Large intestine (tissue), 3 donors: ENCODE data around the gene FN3K. TPM values are rescaled to one million over a fixed set of nuclear protein-coding genes. Genes with fewer than 3 reads are reported as not detected.
A peak's percentile ranks its signal among the peaks of the same experiment; 100 is the strongest.
"Not testable (repeated sequence)": the region's sequence is repeated elsewhere in the genome, so short reads cannot be mapped to it uniquely, and the experiment has no call there.

Experiments used
- DNase-seq, 2 donors: peaks; one replicate each; pipeline versions ENCODE4 v3.0.0 to v3.0.0-alpha.2; 2013
- H3K27ac ChIP-seq: one replicate; pipeline ENCODE4 v1.5.1; 2013; ENCODE audit warnings: low read length
- H3K27me3 ChIP-seq: 2 replicates; pipeline ENCODE4 v1.6.1; 2013; ENCODE audit warnings: low read length; ENCODE audit not compliant: control insufficient read depth, insufficient read depth
- H3K36me3 ChIP-seq: 2 replicates; pipeline ENCODE4 v1.6.1; 2013; ENCODE audit warnings: low read length; ENCODE audit not compliant: control insufficient read depth, insufficient read depth
- H3K4me1 ChIP-seq: one replicate; pipeline ENCODE4 v1.6.1; 2013; ENCODE audit warnings: low read length; ENCODE audit not compliant: control insufficient read depth, insufficient read depth
- H3K4me3 ChIP-seq: one replicate; pipeline ENCODE4 v1.5.1; 2013; ENCODE audit warnings: low read length
- H3K9me3 ChIP-seq: one replicate; pipeline ENCODE4 v1.6.1; 2013; ENCODE audit warnings: mild to moderate bottlenecking, low read depth, low read length, moderate library complexity; ENCODE audit not compliant: control insufficient read depth
- WGBS: methylation state at CpG from one replicate; pipeline ENCODE4 v1.1.5; 2013; ENCODE audit warnings: low lambda C conversion rate; ENCODE audit not compliant: insufficient coverage; 5-methylcytosine and 5-hydroxymethylcytosine counted together
- polyA plus RNA-seq: library from polyadenylated mRNA; unstranded; fragments of 120-200 nt; gene quantifications from one replicate; pipeline ENCODE4 v1.2.1, GENCODE V29; 2013

Gene FN3K
- polyA plus RNA-seq, 1 donor: 244 TPM

DNA sequence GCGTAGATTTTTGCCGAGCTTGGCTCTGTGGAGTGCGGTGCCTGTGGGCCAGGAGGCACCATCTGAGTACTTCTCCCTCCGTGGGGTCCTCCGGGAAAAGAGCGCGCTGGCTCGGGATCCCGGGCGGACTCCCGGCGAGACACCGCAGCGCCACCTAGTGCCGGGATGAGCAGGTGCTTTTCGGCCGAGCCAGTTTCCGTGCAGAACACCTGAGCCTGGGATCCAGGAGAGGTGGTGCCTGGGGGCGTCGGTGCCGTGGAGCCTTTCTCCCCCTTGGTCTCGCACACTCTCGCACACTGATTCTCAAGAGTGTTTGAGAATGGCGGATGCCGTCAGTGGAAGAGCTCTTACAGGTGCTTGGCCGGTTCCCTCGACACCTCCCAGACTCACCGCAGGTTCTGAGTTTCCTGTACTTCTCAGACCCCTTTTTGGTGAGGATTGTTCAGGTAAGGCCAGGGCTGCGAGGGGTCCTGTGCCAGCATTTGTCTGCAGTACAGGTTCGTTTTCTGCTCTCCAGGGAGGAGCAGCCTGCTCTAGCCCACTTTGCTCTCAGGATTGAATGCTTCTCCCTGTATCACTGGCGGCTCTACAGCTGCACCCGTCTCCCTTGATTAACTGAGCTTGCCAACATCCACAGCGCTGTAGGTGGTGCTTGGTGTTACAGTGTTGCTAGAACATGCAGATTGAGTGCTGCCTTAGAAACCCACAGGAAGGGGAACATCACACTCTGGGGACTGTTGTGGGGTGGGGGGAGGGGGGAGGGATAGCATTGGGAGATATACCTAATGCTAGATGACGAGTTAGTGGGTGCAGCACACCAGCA lies 39.8 kb downstream of the FN3K start:
- no peaks in the 10 kb centered on the region for H3K27me3 ChIP-seq
- DNase-seq: peak in 1 of 2 donors; percentile 42
- H3K27ac ChIP-seq: no peak overlapping the region
- no peaks in the 10 kb centered on the region for H3K4me1 ChIP-seq
- no CpG with 5 or more reads among the region's 34 CpGs for WGBS
- no peak overlapping the region for H3K4me3 ChIP-seq
- H3K36me3 ChIP-seq: peaks cover 17% of the 10 kb centered on the region
- H3K9me3 ChIP-seq: no peaks in the 10 kb centered on the region

DNA sequence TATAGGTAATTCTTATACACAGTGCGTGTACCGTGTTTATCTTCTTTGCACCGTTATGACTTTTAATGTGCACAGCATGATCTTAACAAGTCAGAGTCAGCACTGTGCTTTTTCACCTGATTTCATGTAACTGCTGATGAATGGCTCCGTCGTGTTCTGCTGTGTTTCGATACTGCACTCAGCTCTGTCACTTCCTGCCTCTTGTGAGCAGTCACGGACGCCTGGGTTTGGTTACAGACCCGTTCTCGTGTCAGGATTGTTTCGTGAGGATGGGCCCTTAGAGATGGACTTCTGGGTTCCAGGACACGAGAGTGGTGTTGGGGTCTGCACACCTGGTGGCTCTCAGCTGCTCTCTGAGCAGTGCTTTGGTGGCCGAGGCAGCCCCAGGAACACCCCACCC lies 41.0 kb downstream of the FN3K start:
- Histone ChIP-seq H3K36me3 (peaks cover 17% of the 10 kb centered on the region), H3K4me3 (no peak overlapping the region), H3K9me3 (no peaks in the 10 kb centered on the region), H3K27me3 (no peaks in the 10 kb centered on the region), H3K4me1 (no peaks in the 10 kb centered on the region), H3K27ac (no peak overlapping the region)
- 100% methylated on average over 2 of the region's 13 CpGs for WGBS
- no peak for DNase-seq

DNA sequence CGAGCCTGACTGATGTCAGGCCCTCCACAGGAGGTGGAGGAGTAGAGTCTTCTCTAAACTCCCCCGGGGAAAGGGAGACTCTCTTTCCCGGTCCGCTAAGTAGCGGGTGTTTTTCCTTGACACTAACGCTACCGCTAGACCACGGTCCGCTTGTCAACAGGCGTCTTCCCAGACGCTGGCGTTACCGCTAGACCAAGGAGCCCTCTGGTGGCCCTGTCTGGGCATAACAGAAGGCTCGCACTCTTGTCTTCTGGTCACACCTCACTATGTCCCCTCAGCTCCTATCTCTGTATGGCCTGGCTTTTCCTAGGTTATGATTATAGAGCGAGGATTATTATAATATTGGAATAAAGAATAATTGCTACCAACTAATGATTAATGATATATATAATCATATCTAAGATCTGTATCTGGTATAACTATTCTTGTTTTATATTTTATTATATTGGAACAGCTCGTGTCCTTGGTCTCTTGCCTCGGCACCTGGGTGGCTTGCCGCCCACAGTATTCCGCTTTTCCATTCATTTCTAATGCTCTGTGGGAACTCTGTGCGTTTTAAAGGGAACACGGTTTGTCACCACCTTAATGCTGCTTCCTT lies 42.5 kb downstream of the FN3K start:
- peaks cover 15% of the 10 kb centered on the region for H3K36me3 ChIP-seq
- not testable (repeated sequence) for DNase-seq, H3K4me1 ChIP-seq, H3K27ac ChIP-seq, H3K9me3 ChIP-seq, H3K27me3 ChIP-seq, H3K4me3 ChIP-seq
- 100% methylated on average over 3 of the region's 21 CpGs for WGBS

DNA sequence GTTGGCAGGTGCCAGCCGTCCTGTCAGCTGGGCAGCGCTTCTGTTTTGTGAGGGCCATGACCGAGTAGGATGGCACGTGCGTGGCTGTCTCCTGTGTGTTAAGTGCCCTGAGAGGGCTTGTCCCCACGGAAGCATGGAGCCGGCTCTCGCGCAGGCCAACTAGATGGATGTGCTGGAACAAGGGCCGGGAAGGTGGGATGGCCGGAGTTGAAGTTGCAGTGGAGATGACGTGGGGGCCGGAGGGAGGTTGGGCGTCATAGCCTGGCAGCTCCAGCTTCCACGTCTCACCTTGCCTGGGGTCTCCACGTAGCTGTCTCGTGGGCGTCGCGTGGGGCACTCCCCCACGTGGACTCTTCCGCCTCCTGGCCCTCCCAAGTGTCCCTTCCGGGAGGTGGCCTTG lies 44.1 kb downstream of the FN3K start:
- Histone ChIP-seq H3K36me3 (peaks cover 28% of the 10 kb centered on the region), H3K4me1 (no peaks in the 10 kb centered on the region), H3K27ac (no peak overlapping the region), H3K9me3 (no peaks in the 10 kb centered on the region), H3K27me3 (no peaks in the 10 kb centered on the region), H3K4me3 (no peak overlapping the region)
- no peak for DNase-seq
- no CpG with 5 or more reads among the region's 23 CpGs for WGBS

DNA sequence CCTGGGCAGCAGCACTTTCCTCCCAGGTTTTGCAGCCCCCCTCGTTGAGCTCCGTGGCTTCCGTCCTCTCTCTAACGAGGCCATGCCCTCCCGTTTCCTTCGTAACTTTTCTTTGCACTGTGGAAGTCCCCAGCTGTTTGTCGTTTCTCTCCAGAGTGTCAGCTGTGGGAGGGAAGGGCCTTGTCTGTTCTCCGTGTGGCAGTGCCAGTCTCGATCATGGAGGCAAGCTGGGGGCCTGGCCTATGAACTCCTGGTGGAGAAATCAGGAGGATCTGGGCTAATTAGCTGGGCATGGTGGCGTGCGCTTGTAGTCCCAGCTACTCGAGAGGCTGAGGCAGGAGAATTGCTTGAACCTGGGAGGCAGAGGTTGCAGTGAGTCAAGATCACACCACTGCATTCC lies 44.8 kb downstream of the FN3K start:
- H3K36me3 ChIP-seq: peaks cover 30% of the 10 kb centered on the region

GRCh38 chr17:82780971-82781893 lies 45.8 kb downstream of the FN3K start:
- WGBS: no CpG with 5 or more reads among the region's 27 CpGs
- no peak for DNase-seq
- Histone ChIP-seq H3K4me1 (no peaks in the 10 kb centered on the region), H3K4me3 (no peak overlapping the region), H3K9me3 (no peaks in the 10 kb centered on the region), H3K36me3 (peaks cover 32% of the 10 kb centered on the region), H3K27me3 (no peaks in the 10 kb centered on the region), H3K27ac (no peak overlapping the region)

More for the DNA sequence above, 44.8 kb downstream of the FN3K start:
- no peaks in the 10 kb centered on the region for H3K27me3 ChIP-seq
- no peak overlapping the region for H3K27ac ChIP-seq
- H3K9me3 ChIP-seq: no peaks in the 10 kb centered on the region
- DNase-seq: no peak
- H3K4me1 ChIP-seq: no peaks in the 10 kb centered on the region
- 100% methylated on average over 1 of the region's 12 CpGs for WGBS
- no peak overlapping the region for H3K4me3 ChIP-seq

- Histone ChIP-seq H3K4me1 (no peaks in the 10 kb centered on the region), H3K36me3 (peaks cover 29% of the 10 kb centered on the region), H3K4me3 (no peak overlapping the region), H3K27me3 (no peaks in the 10 kb centered on the region), H3K27ac (no peak overlapping the region), H3K9me3 (no peaks in the 10 kb centered on the region)
- WGBS: 0% methylated on average over 1 of the region's 8 CpGs
- DNase-seq: peak; percentile 64 to 68
These were observed 46.5 kb downstream of the FN3K start for GRCh38 chr17:82781894-82782274.

DNA sequence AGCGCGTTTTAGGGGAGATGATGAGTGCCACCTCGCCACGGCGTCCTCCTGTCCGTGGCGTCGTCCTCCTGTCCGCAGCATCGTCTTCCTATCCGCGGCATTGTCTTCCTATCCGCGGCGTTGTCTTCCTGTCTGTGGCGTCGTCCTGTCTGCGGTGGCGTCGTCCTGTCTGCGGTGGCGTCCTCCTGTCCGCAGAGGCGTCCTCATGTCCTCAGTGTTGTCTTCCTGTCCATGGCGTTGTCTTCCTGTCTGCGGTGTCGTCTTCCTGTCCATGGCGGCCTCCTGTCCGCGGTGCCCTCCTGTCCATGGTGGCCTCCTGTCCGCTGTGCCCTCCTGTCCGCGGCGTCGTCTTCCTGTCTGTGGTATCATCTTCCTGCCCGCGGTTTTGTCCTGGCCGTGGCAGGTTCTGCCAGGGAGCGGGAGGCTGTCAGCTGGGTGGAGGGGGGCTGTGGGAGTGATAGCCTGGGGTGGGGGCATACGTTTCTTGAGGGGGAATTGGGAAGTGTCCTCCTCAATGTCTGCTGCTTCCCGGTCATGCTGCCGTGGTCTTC lies 47.3 kb downstream of the FN3K start:
- Histone ChIP-seq H3K36me3 (peaks cover 32% of the 10 kb centered on the region), H3K27ac (no peak overlapping the region), H3K27me3 (no peaks in the 10 kb centered on the region), H3K9me3 (no peaks in the 10 kb centered on the region), H3K4me3 (no peak overlapping the region), H3K4me1 (no peaks in the 10 kb centered on the region)
- WGBS: 89% methylated on average over 6 of the region's 42 CpGs
- DNase-seq: no peak

- no peaks in the 10 kb centered on the region for H3K4me1 ChIP-seq
- H3K27ac ChIP-seq: no peak overlapping the region
- no peaks in the 10 kb centered on the region for H3K27me3 ChIP-seq
- peaks cover 35% of the 10 kb centered on the region for H3K36me3 ChIP-seq
- H3K9me3 ChIP-seq: no peaks in the 10 kb centered on the region
- 84% methylated on average over 3 of the region's 18 CpGs for WGBS
- DNase-seq: no peak
- no peak overlapping the region for H3K4me3 ChIP-seq
These were observed 48.1 kb downstream of the FN3K start for GRCh38 chr17:82783498-82783897.

- H3K9me3 ChIP-seq, DNase-seq, H3K27ac ChIP-seq, H3K4me1 ChIP-seq, H3K27me3 ChIP-seq, H3K4me3 ChIP-seq: not testable (repeated sequence)
- WGBS: no CpG with 5 or more reads among the region's 16 CpGs
- H3K36me3 ChIP-seq: peaks cover 34% of the 10 kb centered on the region
These were observed 50.2 kb downstream of the FN3K start for GRCh38 chr17:82785581-82785980.
